Measurements from ENCODE around the gene OXSR1.

The OXSR1 gene

DNA sequence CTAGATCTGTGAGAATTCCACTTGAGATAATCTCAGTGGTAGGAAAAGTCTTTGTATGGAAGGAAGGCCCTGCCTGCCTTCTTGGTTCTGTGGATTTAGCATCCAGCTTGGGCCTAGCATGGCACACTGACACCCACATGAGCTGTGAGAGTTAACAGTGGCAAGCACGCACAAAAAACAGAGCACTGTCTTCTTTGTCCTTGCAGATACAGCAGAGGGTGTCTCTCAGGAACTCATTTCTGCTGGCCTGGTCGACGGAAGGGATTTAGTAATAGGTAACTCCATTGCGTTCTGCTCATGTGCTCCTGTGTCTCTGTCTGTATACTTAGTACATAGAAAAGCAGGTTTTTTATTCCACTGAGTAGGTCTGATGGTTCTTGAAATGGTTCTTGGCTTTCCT, 85.9 kb downstream of the OXSR1 start:
- DNase-seq (ENCODE audit: low read depth): no peak
- no peak overlapping the region for H3K4me3 ChIP-seq (ENCODE audit: low read length)
- no peak for TF ChIP-seq CTCF (conservative IDR thresholded peaks at IDR 0.05; ENCODE audit: low read length)

DNA sequence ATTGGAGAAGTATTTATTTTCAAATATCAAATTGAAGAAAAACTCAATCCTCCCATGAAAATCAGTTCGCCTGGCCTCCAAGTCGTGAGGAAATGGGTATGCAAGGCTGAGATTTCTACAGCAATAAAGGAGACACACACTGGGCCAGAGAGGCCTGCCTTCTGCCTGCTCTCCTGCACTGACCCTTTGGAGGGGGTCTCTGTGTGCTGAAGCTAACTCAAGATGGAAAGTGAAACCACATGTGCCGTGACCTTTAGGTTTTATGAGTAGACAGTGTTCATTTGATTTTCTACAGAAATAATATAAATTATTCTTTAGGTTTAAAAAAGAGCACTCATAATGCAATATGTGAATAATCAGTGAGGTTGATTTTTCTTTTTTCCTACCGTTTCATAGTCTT, 88.4 kb downstream of the OXSR1 start:
- DNase-seq (ENCODE audit: low read depth): no peak
- TF ChIP-seq CTCF (conservative IDR thresholded peaks at IDR 0.05; ENCODE audit: low read length): no peak
- no peak overlapping the region for H3K4me3 ChIP-seq (ENCODE audit: low read length)

GRCh38 chr3:38254872-38255271, 89.5 kb downstream of the OXSR1 start:
- H3K4me3 ChIP-seq (ENCODE audit: low read length): no peak overlapping the region
- TF ChIP-seq CTCF (conservative IDR thresholded peaks at IDR 0.05; ENCODE audit: low read length): no peak
- no peak for DNase-seq (ENCODE audit: low read depth)

DNA sequence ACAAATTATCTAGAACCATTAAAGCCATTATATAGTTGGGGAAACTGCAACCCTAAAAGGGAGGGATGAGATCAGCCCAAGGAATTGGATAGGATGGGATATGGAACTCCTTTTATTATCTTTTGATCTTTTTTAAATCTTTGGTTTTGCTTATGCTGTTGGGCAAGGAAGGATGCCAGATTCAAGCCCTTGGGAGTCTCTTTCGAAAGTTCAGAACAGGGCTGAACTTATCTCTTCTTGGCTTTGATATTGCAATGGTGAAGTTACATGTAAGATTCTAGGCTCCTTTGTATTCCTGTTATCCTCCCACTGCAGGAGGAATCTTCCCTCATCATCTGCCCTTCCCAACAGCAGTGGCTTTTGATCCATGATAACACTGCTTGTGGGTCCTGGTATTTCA, 90.3 kb downstream of the OXSR1 start:
- H3K4me3 ChIP-seq (ENCODE audit: low read length): no peak overlapping the region
- no peak for TF ChIP-seq CTCF (conservative IDR thresholded peaks at IDR 0.05; ENCODE audit: low read length)
- no peak for DNase-seq (ENCODE audit: low read depth)

GRCh38 chr3:38257583-38257982, 92.2 kb downstream of the OXSR1 start:
- H3K4me3 ChIP-seq (ENCODE audit: low read length): no peak overlapping the region
- no peak for TF ChIP-seq CTCF (conservative IDR thresholded peaks at IDR 0.05; ENCODE audit: low read length)
- DNase-seq (ENCODE audit: low read depth): no peak

DNA sequence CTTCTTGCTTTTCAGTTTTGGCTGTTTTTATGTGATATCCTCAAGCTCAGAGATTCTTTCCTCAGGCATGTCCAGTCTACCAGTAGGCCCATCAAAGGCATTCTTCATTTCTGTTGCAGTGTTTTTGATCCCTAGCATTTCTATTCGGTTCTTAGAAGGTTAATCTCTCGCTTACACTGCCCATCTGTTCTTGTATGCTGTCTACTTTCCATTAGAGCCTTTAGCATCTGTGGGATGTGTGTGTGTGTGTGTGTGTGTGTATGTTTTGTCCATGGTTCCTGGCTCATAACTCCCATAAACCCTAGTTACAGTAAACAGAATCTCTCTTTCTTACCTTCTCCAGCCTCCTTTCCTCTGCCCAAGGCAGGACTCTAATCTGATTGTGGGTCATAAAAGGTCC, 95.1 kb downstream of the OXSR1 start:
- no peak for DNase-seq (ENCODE audit: low read depth)
- TF ChIP-seq CTCF (conservative IDR thresholded peaks at IDR 0.05; ENCODE audit: low read length): no peak
- no peak overlapping the region for H3K4me3 ChIP-seq (ENCODE audit: low read length)

GRCh38 chr3:38264353-38264771, 99.0 kb downstream of the OXSR1 start:
- no peak for TF ChIP-seq CTCF (conservative IDR thresholded peaks at IDR 0.05; ENCODE audit: low read length)
- DNase-seq (ENCODE audit: low read depth): no peak
- H3K4me3 ChIP-seq (ENCODE audit: low read length): no peak overlapping the region
